PC-9 (cell line): ENCODE data around the gene SLC5A12. TPM values are rescaled to one million over a fixed set of nuclear protein-coding genes. Genes with fewer than 3 reads are reported as not detected.

Source experiments
- BruUV-seq: library from RNA; stranded (reverse); fragments of 400-500 nt; replicated peaks from 2 replicates; lab custom pipeline; 2021; lab: Mats Ljungman, UMichigan
- CTCF ChIA-PET: fragments of 300-600 bp; sonication (Branson Sonifier 250); formaldehyde crosslinking; loops from one replicate; lab custom pipeline; 2022; ENCODE audit warnings: antibody characterized with exemption; lab: Charles Lee
- POLR2A ChIA-PET: fragments of 300-600 bp; sonication (Branson Sonifier 250); formaldehyde crosslinking; loops from one replicate; lab custom pipeline; 2022; ENCODE audit warnings: antibody characterized with exemption; ENCODE audit not compliant: unreplicated experiment; lab: Charles Lee
- DNase-seq, 2 experiments: peaks; one replicate each; pipeline versions ENCODE4 v3.0.0 to v3.0.0-alpha.2; 2015 to 2022; ENCODE audit warnings: mixed read lengths in 1 of 2
- H2AFZ ChIP-seq: fragments of 200-600 bp; sonication (generic); 2 replicates; pipeline ENCODE4 v1.8.1; 2017; ENCODE audit warnings: antibody characterized with exemption
- H3F3A ChIP-seq: fragments of 200-600 bp; sonication (generic); 2 replicates; pipeline ENCODE4 v1.8.1; 2017; ENCODE audit warnings: antibody characterized with exemption, mild to moderate bottlenecking, low read depth; ENCODE audit not compliant: insufficient read depth
- H3K27ac ChIP-seq: fragments of 200-600 bp; sonication (generic); 2 replicates; pipeline ENCODE4 v1.6.1; 2016; ENCODE audit warnings: mixed run types
- H3K27me3 ChIP-seq: fragments of 200-600 bp; sonication (generic); 2 replicates; pipeline ENCODE4 v1.6.1; 2016; ENCODE audit warnings: low read depth, mixed run types; ENCODE audit not compliant: insufficient read depth
- H3K36me3 ChIP-seq: fragments of 200-600 bp; sonication (generic); 2 replicates; pipeline ENCODE4 v1.6.1; 2016; ENCODE audit warnings: low read depth, mixed run types
- H3K4me1 ChIP-seq: fragments of 200-600 bp; sonication (generic); replicated peaks from 2 replicates; pipeline ENCODE4 v1.6.1; 2016; ENCODE audit warnings: mixed run types; ENCODE audit not compliant: insufficient read depth
- H3K4me2 ChIP-seq: fragments of 200-600 bp; sonication (generic); 2 replicates; pipeline ENCODE4 v1.6.1; 2017; ENCODE audit warnings: mixed run types
- H3K4me3 ChIP-seq: fragments of 200-600 bp; sonication (generic); 2 replicates; pipeline ENCODE4 v1.6.1; 2016; ENCODE audit warnings: mixed run types
- H3K79me2 ChIP-seq: fragments of 200-600 bp; sonication (generic); 2 replicates; pipeline ENCODE4 v1.6.1; 2017; ENCODE audit warnings: low read depth, mixed run types
- H3K9me2 ChIP-seq: fragments of 200-600 bp; sonication (generic); 2 replicates; pipeline ENCODE4 v1.8.1; 2017; ENCODE audit warnings: mild to moderate bottlenecking; ENCODE audit not compliant: insufficient read depth
- H3K9me3 ChIP-seq: fragments of 200-600 bp; sonication (generic); 2 replicates; pipeline ENCODE4 v1.8.1; 2016; ENCODE audit warnings: low read depth; ENCODE audit not compliant: insufficient read depth
- H4K20me1 ChIP-seq: fragments of 200-600 bp; sonication (generic); 2 replicates; pipeline ENCODE4 v1.8.1; 2017; ENCODE audit not compliant: insufficient read depth
- EZH2 ChIP-seq: fragments of 200-600 bp; sonication (generic); IDR thresholded peaks from 2 replicates; pipeline ENCODE4 v1.8.0; 2017; ENCODE audit warnings: antibody characterized with exemption, low read depth
- intact Hi-C: fragments of 100-400 bp; cut with micrococcal nuclease; formaldehyde crosslinking; loops from one replicate; pipeline ENCODE4 v1.10.0; 2022; ENCODE audit not compliant: unreplicated experiment
- total RNA-seq: library from RNA; stranded (reverse); gene quantifications from 2 replicates; pipeline ENCODE4 v1.2.3, GENCODE V29; 2021
- TF ChIP-seq, protein P1 (sequence below): fragments of 200-600 bp; sonication (generic); conservative IDR thresholded peaks from 2 replicates; pipeline ENCODE4 v1.6.1; 2017; ENCODE audit warnings: mixed run types, antibody characterized with exemption, mild to moderate bottlenecking, moderate library complexity

The SLC5A12 gene
- total RNA-seq, 1 experiment from 2014 or later: not detected

GRCh38 chr11:26662916-26663315 lies 58.9 kb downstream of the SLC5A12 start:
- CTCF ChIA-PET: no interaction called here
- BruUV-seq: no TSS peak
- intact Hi-C loops: no loop called here

GRCh38 chr11:26655287-26655686 lies 66.6 kb downstream of the SLC5A12 start:
- ChIA-PET CTCF (no interaction called here), POLR2A (no interaction called here)
- no peak for DNase-seq
- TF ChIP-seq EZH2: no peak
- TF ChIP-seq, protein P1, sequence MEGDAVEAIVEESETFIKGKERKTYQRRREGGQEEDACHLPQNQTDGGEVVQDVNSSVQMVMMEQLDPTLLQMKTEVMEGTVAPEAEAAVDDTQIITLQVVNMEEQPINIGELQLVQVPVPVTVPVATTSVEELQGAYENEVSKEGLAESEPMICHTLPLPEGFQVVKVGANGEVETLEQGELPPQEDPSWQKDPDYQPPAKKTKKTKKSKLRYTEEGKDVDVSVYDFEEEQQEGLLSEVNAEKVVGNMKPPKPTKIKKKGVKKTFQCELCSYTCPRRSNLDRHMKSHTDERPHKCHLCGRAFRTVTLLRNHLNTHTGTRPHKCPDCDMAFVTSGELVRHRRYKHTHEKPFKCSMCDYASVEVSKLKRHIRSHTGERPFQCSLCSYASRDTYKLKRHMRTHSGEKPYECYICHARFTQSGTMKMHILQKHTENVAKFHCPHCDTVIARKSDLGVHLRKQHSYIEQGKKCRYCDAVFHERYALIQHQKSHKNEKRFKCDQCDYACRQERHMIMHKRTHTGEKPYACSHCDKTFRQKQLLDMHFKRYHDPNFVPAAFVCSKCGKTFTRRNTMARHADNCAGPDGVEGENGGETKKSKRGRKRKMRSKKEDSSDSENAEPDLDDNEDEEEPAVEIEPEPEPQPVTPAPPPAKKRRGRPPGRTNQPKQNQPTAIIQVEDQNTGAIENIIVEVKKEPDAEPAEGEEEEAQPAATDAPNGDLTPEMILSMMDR: no peak
- Histone ChIP-seq H3K27me3 (no peaks in the 10 kb centered on the region), H3K79me2 (no peaks in the 10 kb centered on the region), H3K27ac (no peak overlapping the region), H3K4me3 (no peak overlapping the region), H3K4me2 (no peak overlapping the region), H3K9me3 (no peaks in the 10 kb centered on the region), H4K20me1 (no peaks in the 10 kb centered on the region), H3K9me2 (no peaks in the 10 kb centered on the region), H3K4me1 (no peaks in the 10 kb centered on the region), H2AFZ (no peak overlapping the region), H3F3A (no peaks in the 10 kb centered on the region), H3K36me3 (no peaks in the 10 kb centered on the region)
- intact Hi-C loops: no loop called here
- no TSS peak for BruUV-seq

More at GRCh38 chr11:26662916-26663315, 58.9 kb downstream of the SLC5A12 start:
- no peaks in the 10 kb centered on the region for H3K9me2 ChIP-seq
- H3K4me1 ChIP-seq: no peaks in the 10 kb centered on the region
- H2AFZ ChIP-seq: no peak overlapping the region
- H3K27ac ChIP-seq: no peak overlapping the region
- H3K4me3 ChIP-seq: no peak overlapping the region
- no peaks in the 10 kb centered on the region for H4K20me1 ChIP-seq
- no peak overlapping the region for H3K4me2 ChIP-seq
- no peaks in the 10 kb centered on the region for H3K9me3 ChIP-seq
- no peaks in the 10 kb centered on the region for H3F3A ChIP-seq
- no peaks in the 10 kb centered on the region for H3K79me2 ChIP-seq
- no peaks in the 10 kb centered on the region for H3K36me3 ChIP-seq
- POLR2A ChIA-PET: no interaction called here
- no peak for DNase-seq
- TF ChIP-seq, protein P1: no peak
- no peaks in the 10 kb centered on the region for H3K27me3 ChIP-seq

GRCh38 chr11:26651916-26652315 lies 69.9 kb downstream of the SLC5A12 start:
- H3K36me3 ChIP-seq: no peaks in the 10 kb centered on the region
- TF ChIP-seq EZH2: no peak
- TF ChIP-seq, protein P1: no peak
- no peaks in the 10 kb centered on the region; the same call in 1 of the 2 replicates for H4K20me1 ChIP-seq
- ChIA-PET CTCF (no interaction called here), POLR2A (no interaction called here)
- no peaks in the 10 kb centered on the region for H3K27me3 ChIP-seq
- H3K27ac ChIP-seq: no peak overlapping the region
- no peak for DNase-seq
- H3K9me2 ChIP-seq: no peaks in the 10 kb centered on the region
- H3K9me3 ChIP-seq: no peaks in the 10 kb centered on the region
- H3K4me2 ChIP-seq: no peak overlapping the region
- H3K4me1 ChIP-seq: no peaks in the 10 kb centered on the region
- H3K79me2 ChIP-seq: no peaks in the 10 kb centered on the region
- BruUV-seq: no TSS peak
- H3K4me3 ChIP-seq: no peak overlapping the region
- intact Hi-C loops: no loop called here
- no peaks in the 10 kb centered on the region for H3F3A ChIP-seq
- H2AFZ ChIP-seq: no peak overlapping the region
